Hair follicular keratinocyte (primary cell): ENCODE data around the gene LHFPL5. TPM values are rescaled to one million over a fixed set of nuclear protein-coding genes. Genes with fewer than 3 reads are reported as not detected.

Experiments
- total RNA-seq: library from RNA; depleted of rRNA; stranded (reverse); fragments of >200 nt; gene quantifications from 2 replicates; pipeline ENCODE4 v1.2.3, GENCODE V29; 2015

The LHFPL5 gene
- not detected in 2 replicates for total RNA-seq

GRCh38 chr6:35804996-35805736, at the start of gene LHFPL5:
TSS of gene LHFPL5 (plus strand) at chr6:35805352. CDS start at chr6:35805671, 319 bp downstream.

GRCh38 chr6:35776364-35777215, 28.6 kb upstream of the LHFPL5 start, which contains the start of gene CLPSL2:
TSS of gene CLPSL2 (plus strand) at chr6:35776598. CDS start at chr6:35776619, 21 bp downstream.

GRCh38 chr6:35780719-35781118, 24.4 kb upstream of the LHFPL5 start, which contains the start of gene CLPSL1:
TSS of gene CLPSL1 (plus strand) at chr6:35781019. CDS start at chr6:35781111, 92 bp downstream.

Other genes with a start within 250 kb of the LHFPL5 start
- 57.5 and 71.2 TPM in 2 replicates for gene FKBP5, start 116.4 kb upstream of the LHFPL5 start, total RNA-seq
- 0.23 TPM in 1 of 2 replicates, not detected in the other for gene ARMC12, start 68.3 kb upstream of the LHFPL5 start, total RNA-seq
- gene CLPSL2, start 28.8 kb upstream of the LHFPL5 start, total RNA-seq = not detected in 2 replicates
- gene CLPSL1, start 24.3 kb upstream of the LHFPL5 start, total RNA-seq = not detected in 2 replicates
- not detected in 2 replicates for gene CLPS, start 8.0 kb upstream of the LHFPL5 start, total RNA-seq
- 60.2 and 62.6 TPM in 2 replicates for gene SRPK1, start 115.7 kb downstream of the LHFPL5 start, total RNA-seq
- not detected in 2 replicates for gene SLC26A8, start 219.3 kb downstream of the LHFPL5 start, total RNA-seq
- 36.1 and 38.3 TPM in 2 replicates for gene MAPK14, start 222.5 kb downstream of the LHFPL5 start, total RNA-seq